ENCODE results near the gene ANKRD27. TPM values are rescaled to one million over a fixed set of nuclear protein-coding genes. Genes with fewer than 3 reads are reported as not detected.

ANKRD27 gene
- polyA plus RNA-seq, 1 experiment, result 28.7 TPM

DNA sequence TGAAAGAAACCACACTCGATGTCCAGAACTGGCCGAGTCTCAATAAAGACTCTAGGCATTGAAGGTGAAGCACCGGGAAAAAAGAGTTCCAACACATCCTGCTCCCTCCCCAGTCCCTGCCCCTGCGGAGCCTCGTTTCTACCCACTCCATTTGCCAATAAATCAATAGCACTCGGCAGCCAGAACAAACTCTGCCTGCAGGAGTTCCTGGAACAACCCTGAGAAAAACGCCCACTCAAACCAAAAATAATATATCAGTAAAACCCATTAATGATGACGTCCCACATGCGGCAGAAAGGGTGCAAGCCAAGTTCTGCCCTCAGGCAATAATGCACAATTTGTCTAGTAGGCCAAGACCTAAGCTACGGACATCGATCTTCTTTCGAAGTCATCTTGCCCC is 53.0 kb downstream of the ANKRD27 start:
- H3K9me3 ChIP-seq (ENCODE audit: control insufficient read depth, insufficient read depth, low read length), result no peaks in the 10 kb centered on the region
- no peak overlapping the region for H3K4me3 ChIP-seq (ENCODE audit: low read depth, low read length)
- H3K27me3 ChIP-seq (ENCODE audit: control insufficient read depth, insufficient read depth, low read length), result no peaks in the 10 kb centered on the region
- POLR2A ChIA-PET, result no interaction called here
- DNase-seq (ENCODE audit: low read depth, low spot score), result no peak
- H3K27ac ChIP-seq (ENCODE audit: low read depth, low read length), result no peak overlapping the region
- TF ChIP-seq CTCF (IDR thresholded peaks at IDR 0.05; ENCODE audit: low read depth, low read length), result no peak
- CTCF ChIA-PET, result interaction anchor here (1.9 kb wide), 1 partner anchor 22 kb away, joined by 8 read pairs; no protein-coding TSS in a partner anchor

GRCh38 chr19:32619051-32619685 is 55.8 kb downstream of the ANKRD27 start:
- Histone ChIP-seq H3K27me3 (ENCODE audit: control insufficient read depth, insufficient read depth, low read length) (no peaks in the 10 kb centered on the region), H3K9me3 (ENCODE audit: control insufficient read depth, insufficient read depth, low read length) (no peaks in the 10 kb centered on the region), H3K27ac (ENCODE audit: low read depth, low read length) (no peak overlapping the region), H3K4me3 (ENCODE audit: low read depth, low read length) (no peak overlapping the region)
- POLR2A ChIA-PET, result no interaction called here
- CTCF ChIA-PET, result interaction anchor here (1.9 kb wide), 1 partner anchor 19 kb away, joined by 6 read pairs; no protein-coding TSS in a partner anchor
- no peak for TF ChIP-seq CTCF (IDR thresholded peaks at IDR 0.05; ENCODE audit: low read depth, low read length)
- no peak for DNase-seq (ENCODE audit: low read depth, low spot score)

DNA sequence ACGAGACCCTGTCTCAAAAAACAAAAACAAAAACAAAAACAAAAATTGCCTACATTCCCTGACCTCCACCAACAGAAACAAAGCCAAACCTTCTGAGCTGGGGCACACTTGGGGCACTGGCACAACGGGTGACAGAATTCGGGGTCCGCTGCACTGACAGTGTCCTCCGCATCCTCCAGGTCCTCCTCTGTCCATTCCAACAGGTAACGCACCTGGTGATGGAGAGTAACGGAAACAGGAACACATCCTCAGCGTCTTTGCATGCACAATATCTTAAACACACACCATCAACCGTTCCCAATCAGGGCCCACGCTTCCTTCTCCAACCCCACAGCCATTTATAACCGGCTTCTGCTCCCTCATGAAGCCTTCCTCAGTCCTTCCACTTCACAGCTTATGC is 59.4 kb downstream of the ANKRD27 start:
- Histone ChIP-seq H3K27me3 (ENCODE audit: control insufficient read depth, insufficient read depth, low read length) (no peaks in the 10 kb centered on the region), H3K9me3 (ENCODE audit: control insufficient read depth, insufficient read depth, low read length) (no peaks in the 10 kb centered on the region), H3K27ac (ENCODE audit: low read depth, low read length) (no peak overlapping the region), H3K4me3 (ENCODE audit: low read depth, low read length) (no peak overlapping the region)
- ChIA-PET CTCF (interaction anchor here (1.8 kb wide), 1 partner anchor 16 kb away, joined by 6 read pairs; no protein-coding TSS in a partner anchor), POLR2A (no interaction called here)
- TF ChIP-seq CTCF (IDR thresholded peaks at IDR 0.05; ENCODE audit: low read depth, low read length), result no peak
- no peak for DNase-seq (ENCODE audit: low read depth, low spot score)

DNA sequence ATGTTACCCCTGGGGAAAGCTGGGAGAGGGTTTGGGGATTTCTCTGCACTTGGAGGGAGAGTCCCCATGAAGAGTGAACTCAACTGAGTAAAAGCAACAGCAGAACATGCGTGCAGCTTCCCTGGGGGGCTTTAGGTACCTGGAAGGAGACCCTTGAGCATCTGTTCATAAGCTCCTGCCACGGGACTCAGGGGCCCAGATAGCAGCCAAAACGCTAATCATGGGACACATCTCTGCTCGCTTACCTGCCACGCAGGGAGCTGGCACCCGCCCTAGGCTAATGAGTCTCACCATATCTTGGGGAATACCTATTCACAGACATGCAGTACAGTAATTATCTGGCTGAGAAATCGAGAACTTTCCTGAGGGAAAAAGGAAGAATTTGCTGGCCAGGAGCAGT is 60.1 kb downstream of the ANKRD27 start:
- H3K4me3 ChIP-seq (ENCODE audit: low read depth, low read length), result no peak overlapping the region
- no peaks in the 10 kb centered on the region for H3K9me3 ChIP-seq (ENCODE audit: control insufficient read depth, insufficient read depth, low read length)
- no peak for DNase-seq (ENCODE audit: low read depth, low spot score)
- no peak overlapping the region for H3K27ac ChIP-seq (ENCODE audit: low read depth, low read length)
- TF ChIP-seq CTCF (IDR thresholded peaks at IDR 0.05; ENCODE audit: low read depth, low read length), result no peak
- POLR2A ChIA-PET, result no interaction called here
- no peaks in the 10 kb centered on the region for H3K27me3 ChIP-seq (ENCODE audit: control insufficient read depth, insufficient read depth, low read length)
- CTCF ChIA-PET, result interaction anchor here (1.8 kb wide), 1 partner anchor 15 kb away, joined by 6 read pairs; no protein-coding TSS in a partner anchor

DNA sequence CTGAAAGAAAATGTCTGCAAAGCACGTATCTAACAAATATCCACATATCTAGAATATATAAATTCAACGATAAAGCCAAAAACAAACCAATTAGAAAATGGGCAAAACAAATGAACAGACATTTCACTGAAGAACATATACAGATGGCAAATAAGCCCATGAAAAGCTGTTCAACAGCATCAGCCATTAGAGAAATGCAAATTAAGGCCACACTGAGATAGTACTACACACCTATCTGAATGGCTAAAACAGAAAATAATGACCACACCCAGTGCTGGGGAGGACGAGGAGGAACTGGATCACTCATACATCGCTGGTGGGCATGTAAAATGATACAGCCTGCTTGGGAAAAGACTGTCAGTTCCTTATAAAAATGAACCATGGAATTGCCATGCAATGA is 62.0 kb downstream of the ANKRD27 start:
- Histone ChIP-seq H3K27me3 (ENCODE audit: control insufficient read depth, insufficient read depth, low read length) (no peaks in the 10 kb centered on the region), H3K4me3 (ENCODE audit: low read depth, low read length) (no peak overlapping the region), H3K9me3 (ENCODE audit: control insufficient read depth, insufficient read depth, low read length) (no peaks in the 10 kb centered on the region), H3K27ac (ENCODE audit: low read depth, low read length) (no peak overlapping the region)
- no peak for DNase-seq (ENCODE audit: low read depth, low spot score)
- TF ChIP-seq CTCF (IDR thresholded peaks at IDR 0.05; ENCODE audit: low read depth, low read length), result no peak
- ChIA-PET CTCF (interaction anchor here (1.3 to 2.1 kb wide), 2 partner anchors 11 to 13 kb away, joined by 3 to 15 read pairs; no protein-coding TSS in a partner anchor), POLR2A (no interaction called here)
